GM18951 (cell line): Measurements from ENCODE around the gene STON2.
"Not testable (repeated sequence)": the region's sequence is repeated elsewhere in the genome, so short reads cannot be mapped to it uniquely, and the experiment has no call there.

Experiments used
- POLR2A ChIP-seq: IDR thresholded peaks from 4 replicates; pipeline ENCODE4 v1.6.1; 2011; ENCODE audit warnings: mild to moderate bottlenecking; ENCODE audit not compliant: insufficient read length, insufficient read depth; ENCODE audit errors: extremely low read depth
- in situ Hi-C: fragments of 300-500 bp; cut with MboI; formaldehyde crosslinking; loops from one replicate; pipeline ENCODE4 v1.12.0; 2022; ENCODE audit warnings: low sequenced_read_pairs, mixed read lengths, inconsistent platforms; ENCODE audit not compliant: unreplicated experiment

The STON2 gene

DNA sequence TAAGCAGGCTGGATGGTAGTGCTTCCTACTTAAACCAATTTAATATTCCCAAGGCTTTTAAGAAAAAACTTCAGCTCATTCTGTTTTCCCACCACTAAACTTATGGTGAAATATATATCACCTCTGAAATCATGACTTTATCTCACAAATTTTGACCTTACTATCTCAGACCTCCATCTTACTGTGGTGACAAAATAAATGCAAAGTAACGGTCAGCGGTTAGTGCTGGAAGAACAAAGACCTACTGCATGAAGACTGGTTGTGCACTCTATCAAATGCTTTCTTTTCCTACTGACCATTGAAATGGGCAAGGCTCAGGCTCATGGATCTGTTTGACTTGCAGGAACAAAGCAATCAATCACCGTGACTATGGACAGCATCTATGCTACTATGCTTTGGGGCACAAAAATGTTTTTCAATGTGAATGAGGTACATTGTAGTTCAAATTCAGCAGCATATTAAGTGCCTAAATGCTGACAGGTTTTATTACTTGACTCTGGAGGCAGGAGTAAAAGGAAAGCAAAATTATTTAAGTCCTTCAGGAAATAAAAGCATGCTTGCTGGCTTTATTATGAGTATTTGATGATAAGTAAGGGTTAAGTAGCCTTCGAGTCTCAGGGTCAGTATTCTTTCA is 136.2 kb downstream of the STON2 start:
- no peak for TF ChIP-seq POLR2A
- in situ Hi-C loops = no loop called here

DNA sequence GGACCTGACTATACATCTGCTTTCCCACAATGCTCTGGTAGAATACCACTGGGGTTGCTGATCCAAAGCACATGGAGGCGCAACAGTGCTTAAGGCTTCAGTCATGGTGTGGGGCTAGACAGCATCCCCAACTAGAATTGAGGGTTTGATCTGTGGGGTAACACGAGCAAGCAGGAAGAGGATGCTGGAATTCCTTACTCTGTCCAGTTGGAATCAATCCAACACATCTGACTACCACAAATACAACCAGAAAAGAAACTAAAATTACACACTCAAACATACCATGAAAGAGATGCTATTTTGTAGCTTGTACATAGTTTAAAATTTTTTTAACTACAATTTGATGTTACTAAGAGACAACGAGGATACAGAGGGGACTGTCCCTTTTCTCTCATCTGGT is 138.9 kb downstream of the STON2 start:
- no peak for TF ChIP-seq POLR2A
- in situ Hi-C loops = no loop called here

DNA sequence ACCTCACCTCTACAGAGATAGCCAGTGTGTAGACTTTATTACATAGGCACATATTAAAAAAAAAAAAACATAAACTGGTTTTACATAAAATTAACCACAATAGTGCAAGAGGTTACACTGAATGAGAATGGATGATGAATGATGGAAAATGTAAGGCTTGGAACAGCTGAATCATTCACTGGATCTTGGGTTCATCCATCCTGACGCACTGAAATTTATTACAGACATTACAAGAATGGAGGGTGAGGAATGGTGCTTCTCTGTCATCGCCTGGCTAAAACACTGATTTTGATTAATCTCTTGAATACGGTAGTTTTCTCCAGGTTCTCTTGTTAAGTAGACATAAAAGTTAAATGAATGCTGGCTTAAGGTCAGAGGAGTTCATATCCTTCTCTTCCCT is 139.4 kb downstream of the STON2 start:
- in situ Hi-C loops = no loop called here
- no peak for TF ChIP-seq POLR2A

DNA sequence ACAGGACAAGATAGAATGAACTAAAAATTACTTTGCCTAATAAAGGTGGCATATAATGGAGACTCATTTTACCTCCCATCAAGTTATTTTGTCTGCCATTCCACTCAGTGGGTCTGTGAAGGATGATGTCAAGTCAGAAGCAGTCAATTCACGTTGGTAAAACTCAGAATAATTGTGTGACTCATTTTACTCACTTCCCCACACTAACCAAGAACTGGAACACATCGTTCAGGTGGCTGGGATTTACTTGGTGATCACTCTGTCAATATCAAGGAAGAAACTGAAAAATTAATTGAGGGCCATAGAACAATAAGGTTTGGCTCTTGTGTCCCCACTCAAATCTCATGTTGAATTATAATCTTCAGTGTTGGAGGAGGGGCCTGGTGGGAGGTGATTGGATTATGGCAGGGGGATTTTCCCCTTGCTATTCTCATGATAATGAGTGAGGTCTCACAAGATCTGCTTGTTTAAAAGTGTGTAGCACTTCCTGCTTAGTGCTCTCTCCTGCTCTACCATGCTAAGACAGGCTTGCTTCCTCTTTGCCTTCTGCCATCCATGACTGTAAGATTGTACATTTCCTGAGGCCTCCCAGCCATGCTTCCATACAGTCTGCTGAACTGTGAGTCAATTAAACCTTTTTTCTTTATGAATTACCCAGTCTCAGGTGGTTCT is 143.7 kb downstream of the STON2 start:
- in situ Hi-C loops = no loop called here
- TF ChIP-seq POLR2A = no peak

DNA sequence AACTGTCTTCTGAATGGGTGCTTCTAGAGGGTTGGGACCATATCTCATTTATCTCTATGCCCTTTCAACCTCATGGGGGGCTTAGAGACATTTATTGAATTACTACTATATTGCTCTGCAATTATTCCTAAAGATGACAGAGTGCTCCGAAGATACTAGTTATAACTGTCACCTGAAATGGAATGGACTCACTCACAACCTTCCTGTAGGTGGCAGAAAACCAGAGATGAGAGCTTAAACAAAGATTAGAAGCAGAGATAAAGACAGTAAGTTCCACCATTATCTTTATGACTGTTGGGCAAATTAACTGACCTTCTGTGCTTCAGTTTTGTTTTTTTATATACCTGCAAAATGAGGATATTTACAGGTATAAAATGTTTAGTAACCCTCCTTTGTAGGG is 147.8 kb downstream of the STON2 start:
- TF ChIP-seq POLR2A = no peak
- in situ Hi-C loops = no loop called here

DNA sequence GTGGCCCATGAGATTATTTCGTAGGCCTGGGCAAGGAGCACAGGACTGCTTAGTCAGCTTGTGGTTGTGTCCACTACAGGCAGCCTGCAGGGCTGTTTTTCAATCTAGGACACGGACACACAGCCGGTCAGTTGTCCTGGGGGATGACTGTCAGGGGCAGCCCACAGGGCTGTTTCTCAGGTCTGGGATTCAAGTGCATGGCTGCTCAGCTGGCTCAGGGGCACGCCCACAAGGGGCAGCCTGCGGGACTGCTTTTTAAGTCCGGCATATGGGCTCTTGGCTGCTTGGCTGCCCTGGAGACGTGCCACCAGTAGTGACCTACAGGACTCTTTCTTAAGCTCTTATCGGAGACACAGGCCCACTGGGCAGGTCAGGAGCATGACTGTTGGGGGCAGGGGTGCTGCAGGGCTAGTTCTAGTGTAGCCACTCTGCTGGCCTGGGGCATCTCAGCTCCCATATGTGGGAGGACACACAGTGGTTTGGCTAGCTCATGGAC is 152.8 kb downstream of the STON2 start:
- in situ Hi-C loops = no loop called here
- no peak for TF ChIP-seq POLR2A

DNA sequence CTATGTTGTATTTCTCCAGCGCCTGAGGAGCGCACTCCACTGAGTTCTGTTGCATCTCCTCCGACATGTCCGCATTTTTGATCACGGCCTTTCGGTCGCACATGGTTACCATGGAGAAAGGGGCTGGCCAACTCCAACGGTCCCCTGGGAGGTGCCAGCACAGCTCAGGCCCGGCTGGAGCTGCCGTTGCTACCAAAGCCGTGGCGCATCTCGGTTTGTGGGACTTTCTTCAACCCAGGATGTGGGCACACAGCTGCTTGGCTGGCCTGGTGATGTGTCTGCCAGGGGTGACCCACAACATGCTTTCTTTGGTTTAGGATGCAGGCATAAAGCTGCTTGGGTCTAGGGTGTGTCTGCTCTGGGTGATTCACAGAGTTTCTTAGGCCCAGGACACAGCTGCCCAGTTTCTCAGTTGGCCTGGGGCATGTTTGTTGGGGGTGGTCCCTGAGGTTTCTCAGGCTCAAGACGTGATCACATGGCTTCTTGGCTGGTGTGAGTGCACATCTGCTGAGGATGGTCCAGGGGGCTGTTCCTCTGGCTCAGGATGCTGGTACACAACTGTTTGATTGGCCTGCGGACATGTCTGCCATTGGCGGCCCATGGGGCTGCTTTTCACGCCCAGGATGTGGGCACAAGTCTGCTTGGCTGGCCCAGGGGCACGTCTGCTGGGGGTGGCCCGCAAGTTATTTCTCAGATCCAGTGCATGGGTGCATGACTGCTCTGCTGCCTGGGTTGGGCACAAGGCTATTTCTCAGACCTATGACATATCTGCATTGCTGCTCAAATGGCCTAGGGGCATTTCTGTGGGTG is 153.5 kb downstream of the STON2 start:
- in situ Hi-C loops = no loop called here
- TF ChIP-seq POLR2A = no peak

DNA sequence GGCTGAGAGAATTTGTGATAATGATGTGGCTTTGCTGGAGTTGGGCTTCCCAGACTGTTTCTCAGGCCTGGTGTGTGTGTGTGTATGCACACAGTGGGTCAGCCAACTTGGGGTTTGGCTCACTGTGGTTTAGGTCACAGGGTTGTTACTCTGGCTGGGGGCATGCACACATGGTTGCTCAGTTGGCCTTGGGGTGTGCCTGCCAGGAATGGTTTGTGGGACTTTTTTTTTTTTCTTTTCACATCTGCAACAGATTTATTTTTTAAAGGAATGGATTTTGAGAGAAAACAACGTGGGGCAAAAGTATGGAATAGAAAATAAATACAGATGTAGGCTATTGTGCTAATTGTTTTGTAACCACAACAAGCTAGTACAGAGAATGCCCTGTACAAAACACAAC is 154.4 kb downstream of the STON2 start:
- TF ChIP-seq POLR2A = no peak
- in situ Hi-C loops = no loop called here

DNA sequence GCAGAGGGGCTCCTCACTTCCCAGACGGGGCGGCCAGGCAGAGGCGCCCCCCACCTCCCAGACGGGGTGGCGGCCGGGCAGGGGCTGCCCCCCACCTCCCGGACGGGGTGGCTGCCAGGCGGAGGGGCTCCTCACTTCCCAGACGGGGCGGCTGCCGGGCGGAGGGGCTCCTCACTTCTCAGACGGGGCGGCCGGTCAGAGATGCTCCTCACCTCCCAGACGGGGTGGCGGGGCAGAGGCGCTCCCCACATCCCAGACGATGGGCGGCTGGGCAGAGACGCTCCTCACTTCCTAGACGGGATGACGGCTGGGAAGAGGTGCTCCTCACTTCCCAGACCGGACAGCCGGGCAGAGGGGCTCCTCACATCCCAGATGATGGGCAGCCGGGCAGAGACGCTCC is 155.7 kb downstream of the STON2 start:
- in situ Hi-C loops = not testable (repeated sequence)

DNA sequence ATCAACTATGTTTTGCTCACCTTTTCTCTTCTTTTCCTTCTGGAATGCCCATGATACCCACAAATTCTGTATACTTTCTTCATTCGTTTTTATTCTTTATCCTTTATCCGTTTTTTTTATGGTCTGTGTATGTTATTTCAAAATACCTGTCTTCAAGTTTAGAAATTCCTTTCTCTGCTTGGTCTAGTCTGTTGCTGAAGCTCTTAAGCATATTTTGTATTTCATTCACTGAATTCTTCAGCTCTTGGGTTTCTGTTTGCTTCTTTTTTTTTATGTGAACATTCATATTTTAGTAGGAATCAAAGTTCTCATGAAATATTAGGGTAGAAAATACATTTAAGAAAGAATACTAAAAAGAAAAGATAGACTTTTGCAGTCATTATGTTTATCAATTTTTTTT is 156.6 kb downstream of the STON2 start:
- TF ChIP-seq POLR2A = no peak
- in situ Hi-C loops = no loop called here

DNA sequence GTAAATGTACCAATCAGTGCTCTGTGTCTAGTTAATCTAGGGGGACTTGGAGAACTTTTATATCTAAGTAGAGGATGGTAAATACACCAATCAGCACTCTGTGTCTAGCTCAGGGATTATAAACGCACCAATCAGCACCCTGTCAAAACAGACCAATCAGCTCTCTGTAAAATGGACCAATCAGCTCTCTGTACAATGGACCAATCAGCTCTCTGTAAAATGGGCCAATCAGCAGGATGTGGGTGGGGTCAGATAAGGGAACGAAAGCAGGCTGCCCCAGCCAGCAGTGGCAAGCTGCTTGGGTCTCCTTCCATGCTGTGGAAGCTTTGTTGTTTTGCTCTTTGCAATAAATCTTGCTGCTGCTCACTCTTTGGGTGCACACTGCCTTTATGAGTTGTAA is 163.3 kb downstream of the STON2 start:
- in situ Hi-C loops = not testable (repeated sequence)

DNA sequence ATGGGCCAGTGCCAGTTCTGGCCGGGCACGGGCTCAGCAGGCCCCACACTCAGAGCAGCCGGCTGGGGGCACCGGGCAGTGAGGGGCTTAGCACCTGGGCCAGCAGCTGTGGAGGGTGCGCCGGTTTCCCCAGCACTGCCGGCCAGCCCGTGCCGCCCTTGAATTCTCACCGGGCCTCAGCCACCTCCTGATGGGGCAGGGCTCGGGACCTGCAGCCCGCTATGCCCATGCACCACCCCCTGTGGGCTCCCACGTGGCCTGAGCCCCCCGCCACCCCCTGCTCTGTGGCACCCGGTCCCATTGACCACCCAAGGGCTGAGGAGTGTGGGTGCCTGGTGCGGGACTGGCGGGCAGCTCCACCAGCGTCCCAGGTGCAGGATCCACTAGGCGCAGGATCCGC is 164.0 kb downstream of the STON2 start:
- TF ChIP-seq POLR2A = no peak
- in situ Hi-C loops = no loop called here

DNA sequence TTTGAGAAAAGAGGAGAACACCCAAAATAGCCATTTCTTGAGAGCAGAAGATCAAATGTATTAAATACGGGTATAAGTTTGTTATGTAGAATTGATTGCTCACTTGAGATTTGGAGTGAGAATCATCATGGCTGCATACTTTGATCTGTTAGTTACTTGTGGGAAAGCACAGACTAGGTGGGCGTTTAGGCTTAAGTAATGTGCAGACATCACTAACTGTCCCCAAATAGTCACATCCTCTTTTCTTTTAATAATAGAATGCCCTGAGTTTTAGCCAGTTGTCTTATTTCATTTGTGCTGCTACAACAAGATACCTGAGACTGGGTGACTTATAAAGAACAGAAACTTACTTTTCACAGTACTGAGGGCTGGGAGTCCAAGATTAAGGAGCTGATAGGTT is 165.0 kb downstream of the STON2 start:
- in situ Hi-C loops = no loop called here

DNA sequence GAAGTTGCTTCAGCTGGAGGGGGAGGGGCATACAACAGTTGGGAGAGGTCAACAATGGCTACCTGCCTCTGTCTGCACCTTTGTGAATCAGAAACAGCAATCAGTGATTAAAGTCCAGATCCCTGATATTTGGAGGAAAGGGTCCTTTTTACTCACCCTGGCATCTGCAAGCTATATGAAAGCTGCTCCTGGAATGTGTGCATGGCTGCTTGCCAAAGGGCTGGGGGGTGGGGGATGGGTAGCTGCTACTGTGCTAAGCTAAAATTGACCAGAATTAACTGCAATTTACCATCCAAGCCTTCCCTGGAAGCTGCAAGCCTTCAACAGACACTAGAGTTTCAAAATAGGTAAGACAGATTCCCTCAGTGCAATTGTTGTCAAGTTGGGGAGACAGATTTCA is 165.8 kb downstream of the STON2 start:
- in situ Hi-C loops = no loop called here
- no peak for TF ChIP-seq POLR2A

More for the DNA sequence above, 165.0 kb downstream of the STON2 start:
- no peak for TF ChIP-seq POLR2A
